OCI-LY7 (cell line): ENCODE results near the gene DDR1.

Experiments used
- EZH2phosphoT487 ChIP-seq: fragments of 200-600 bp; sonication (generic); IDR thresholded peaks from 2 replicates; pipeline ENCODE4 v1.6.1; 2018; ENCODE audit warnings: low read depth, borderline replicate concordance, mild to moderate bottlenecking, mixed run types, antibody characterized with exemption, low read length, moderate library complexity, mixed read lengths
- TF ChIP-seq, protein P1 (sequence below): fragments of 200-600 bp; sonication (generic); conservative IDR thresholded peaks from 2 replicates; pipeline ENCODE4 v1.5.1; 2014; ENCODE audit warnings: mild to moderate bottlenecking, antibody characterized with exemption, low read length, moderate library complexity, mixed read lengths

DNA sequence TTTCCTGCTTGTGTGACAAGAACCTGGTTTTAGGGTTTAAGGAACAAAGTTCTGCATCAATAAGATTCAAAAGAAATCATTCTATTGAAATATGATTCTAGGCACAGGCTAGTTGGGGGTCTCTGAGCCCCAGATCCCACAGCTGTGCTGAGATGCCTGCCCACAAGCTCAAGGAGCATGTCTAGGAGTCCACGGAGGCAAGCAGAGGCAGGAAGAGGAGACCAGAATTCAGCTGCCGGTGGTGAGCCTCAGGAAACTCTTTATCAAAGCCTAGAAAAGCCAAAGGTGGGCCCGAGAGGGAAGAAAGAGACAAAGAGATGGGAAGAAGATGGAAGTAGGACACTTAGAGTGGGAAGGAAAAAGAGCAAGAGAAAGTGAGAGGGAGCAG is 40.7 kb upstream of the DDR1 start:
- TF ChIP-seq, protein P1, sequence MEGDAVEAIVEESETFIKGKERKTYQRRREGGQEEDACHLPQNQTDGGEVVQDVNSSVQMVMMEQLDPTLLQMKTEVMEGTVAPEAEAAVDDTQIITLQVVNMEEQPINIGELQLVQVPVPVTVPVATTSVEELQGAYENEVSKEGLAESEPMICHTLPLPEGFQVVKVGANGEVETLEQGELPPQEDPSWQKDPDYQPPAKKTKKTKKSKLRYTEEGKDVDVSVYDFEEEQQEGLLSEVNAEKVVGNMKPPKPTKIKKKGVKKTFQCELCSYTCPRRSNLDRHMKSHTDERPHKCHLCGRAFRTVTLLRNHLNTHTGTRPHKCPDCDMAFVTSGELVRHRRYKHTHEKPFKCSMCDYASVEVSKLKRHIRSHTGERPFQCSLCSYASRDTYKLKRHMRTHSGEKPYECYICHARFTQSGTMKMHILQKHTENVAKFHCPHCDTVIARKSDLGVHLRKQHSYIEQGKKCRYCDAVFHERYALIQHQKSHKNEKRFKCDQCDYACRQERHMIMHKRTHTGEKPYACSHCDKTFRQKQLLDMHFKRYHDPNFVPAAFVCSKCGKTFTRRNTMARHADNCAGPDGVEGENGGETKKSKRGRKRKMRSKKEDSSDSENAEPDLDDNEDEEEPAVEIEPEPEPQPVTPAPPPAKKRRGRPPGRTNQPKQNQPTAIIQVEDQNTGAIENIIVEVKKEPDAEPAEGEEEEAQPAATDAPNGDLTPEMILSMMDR = no peak
- TF ChIP-seq EZH2phosphoT487 = no peak
